ENCODE results near the gene GRB7. TPM values are rescaled to one million over a fixed set of nuclear protein-coding genes. Genes with fewer than 3 reads are reported as not detected.
"Not testable (repeated sequence)": the region's sequence is repeated elsewhere in the genome, so short reads cannot be mapped to it uniquely, and the experiment has no call there.

Gene GRB7
- total and polyA plus RNA-seq, 8 donors, result 12.4 to 34.2 (median 28.2) TPM

GRCh38 chr17:39746145-39746461, 8.4 kb downstream of the GRB7 start:
- H3K9me3 ChIP-seq, result no peaks in the 10 kb centered on the region
- H3K4me1 ChIP-seq, result peaks cover 0 to 2% of the 10 kb centered on the region in 2 donors
- peak in 1 of 4 donors; percentile 17 for DNase-seq
- H3K27me3 ChIP-seq, result peaks cover 0 to 35% of the 10 kb centered on the region in 2 donors
- ATAC-seq, result no peak
- no peak overlapping the region for H3K27ac ChIP-seq
- intact Hi-C loops (cut with DNase I), result no loop called here
- H3K4me3 ChIP-seq, result no peak overlapping the region
- peaks cover 0 to 7% of the 10 kb centered on the region in 2 donors for H3K36me3 ChIP-seq
- no peak for TF ChIP-seq CTCF (IDR thresholded peaks at IDR 0.05)

GRCh38 chr17:39747745-39748144, 10.0 kb downstream of the GRB7 start:
- intact Hi-C loops (cut with DNase I), result no loop called here
- peaks cover 0 to 19% of the 10 kb centered on the region in 2 donors for H3K27me3 ChIP-seq
- no peak for ATAC-seq
- no peak overlapping the region for H3K4me3 ChIP-seq
- H3K36me3 ChIP-seq, result peaks cover 0 to 7% of the 10 kb centered on the region in 2 donors
- H3K4me1 ChIP-seq, result no peaks in the 10 kb centered on the region
- TF ChIP-seq CTCF (IDR thresholded peaks at IDR 0.05), result no peak
- peak in 1 of 4 donors; percentile 2 for DNase-seq
- H3K27ac ChIP-seq, result no peak overlapping the region
- H3K9me3 ChIP-seq, result no peaks in the 10 kb centered on the region

DNA sequence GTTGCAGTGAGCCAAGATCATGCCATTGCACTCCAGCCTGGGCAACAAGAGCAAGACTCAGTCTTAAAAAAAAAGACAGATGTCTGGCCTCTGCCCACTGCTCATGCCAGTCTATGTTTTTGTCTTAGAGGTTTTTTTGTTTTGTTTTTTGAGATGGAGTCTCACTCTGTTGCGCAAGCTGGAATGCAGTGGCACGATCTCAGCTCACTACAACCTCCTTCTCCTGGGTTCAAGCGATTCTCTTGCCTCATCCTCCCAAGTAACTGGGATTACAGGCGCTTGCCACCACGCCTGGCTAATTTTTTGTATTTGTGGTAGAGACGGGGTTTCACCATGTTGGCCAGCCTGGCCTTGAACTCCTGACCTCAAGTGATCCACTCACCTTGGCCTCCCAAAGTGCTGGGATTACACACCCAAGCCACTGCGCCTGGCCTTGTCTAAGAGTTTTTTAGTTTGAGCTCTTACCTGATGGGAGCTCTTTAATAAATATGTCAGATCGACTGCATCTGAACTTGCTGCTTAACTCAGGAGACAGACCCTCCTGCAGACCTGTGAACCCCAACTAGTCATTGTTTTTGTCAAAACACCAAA, 10.8 kb downstream of the GRB7 start:
- peaks cover 0 to 11% of the 10 kb centered on the region in 2 donors for H3K27me3 ChIP-seq
- H3K4me3 ChIP-seq; H3K27ac ChIP-seq; H3K36me3 ChIP-seq; H3K4me1 ChIP-seq; intact Hi-C loops (cut with DNase I); ATAC-seq; H3K9me3 ChIP-seq: not testable (repeated sequence)
- peak in 1 of 4 donors; percentile 4 for DNase-seq

GRCh38 chr17:39750131-39751015, 12.6 kb downstream of the GRB7 start:
- intact Hi-C loops (cut with DNase I), result no loop called here
- Histone ChIP-seq H3K4me1 (peaks cover 0 to 15% of the 10 kb centered on the region in 2 donors), H3K36me3 (no peaks in the 10 kb centered on the region), H3K4me3 (no peak overlapping the region), H3K27ac (no peak overlapping the region), H3K9me3 (no peaks in the 10 kb centered on the region), H3K27me3 (no peaks in the 10 kb centered on the region)
- no peak for TF ChIP-seq CTCF (IDR thresholded peaks at IDR 0.05)
- DNase-seq (no peak), ATAC-seq (no peak)

- Histone ChIP-seq H3K9me3 (no peaks in the 10 kb centered on the region), H3K4me1 (peaks cover 0 to 15% of the 10 kb centered on the region in 2 donors), H3K27ac (no peak overlapping the region), H3K27me3 (no peaks in the 10 kb centered on the region), H3K4me3 (no peak overlapping the region), H3K36me3 (no peaks in the 10 kb centered on the region)
- DNase-seq, result no peak
- TF ChIP-seq CTCF (IDR thresholded peaks at IDR 0.05), result no peak
- ATAC-seq, result no peak
- intact Hi-C loops (cut with DNase I), result no loop called here
Measured at GRCh38 chr17:39751016-39751543, 13.3 kb downstream of the GRB7 start.
